HEK293 (cell line): ENCODE measurements around the gene MSI2.
A peak's percentile ranks its signal among the peaks of the same experiment; 100 is the strongest.

Source experiments
- CTCF ChIA-PET: fragments of 350-600 bp; formaldehyde crosslinking; extraction: SDS; loops from one replicate; lab custom pipeline; 2021; ENCODE audit warnings: antibody characterized with exemption; lab: Yijun Ruan, JAX
- POLR2A ChIA-PET: fragments of 300-600 bp; formaldehyde crosslinking; extraction: SDS; loops from one replicate; lab custom pipeline; 2020; ENCODE audit warnings: antibody characterized with exemption, inconsistent platforms; lab: Yijun Ruan, JAX
- H3K27ac ChIP-seq: fragments of 200-500 bp; sonication (Bioruptor generic); 2 replicates; pipeline ENCODE4 v1.5.1; 2014; ENCODE audit warnings: low read depth, low read length, control low read depth, inconsistent platforms; ENCODE audit errors: extremely low read depth
- H3K36me3 ChIP-seq, 2 experiments: fragments of 200-500 bp in 1 of 2; sonication (Bioruptor generic) in 1 of 2; 1 replicate in 1 of 2; 2 replicates in 1 of 2; pipeline ENCODE4 v1.5.1; 2014 to 2017; ENCODE audit warnings: inconsistent platforms in 2 of 2, low read length in 2 of 2; ENCODE audit not compliant: control insufficient read depth in 2 of 2, insufficient read depth in 1 of 2
- H3K4me1 ChIP-seq: fragments of 200-500 bp; sonication (Bioruptor generic); 2 replicates; pipeline ENCODE4 v1.5.1; 2014; ENCODE audit warnings: mild to moderate bottlenecking, low read length, inconsistent platforms; ENCODE audit not compliant: control insufficient read depth, insufficient read depth
- H3K4me3 ChIP-seq: 2 replicates; pipeline ENCODE4 v1.5.1; 2011; ENCODE audit warnings: low read depth, mild to moderate bottlenecking, control low read depth, low read length, moderate library complexity
- H3K9me3 ChIP-seq: fragments of 200-500 bp; sonication (Bioruptor generic); 2 replicates; pipeline ENCODE4 v1.5.1; 2014; ENCODE audit warnings: low read depth, low read length, inconsistent platforms; ENCODE audit not compliant: control insufficient read depth, insufficient read depth
- EGR2 ChIP-seq: fragments of 450-650 bp; formaldehyde crosslinking; IDR thresholded peaks from 2 replicates; pipeline ENCODE4 v1.5.1; 2016; ENCODE audit warnings: low read depth, missing biosample characterization, missing genetic modification characterization
- FEZF1 ChIP-seq: fragments of 450-650 bp; formaldehyde crosslinking; IDR thresholded peaks from 2 replicates; pipeline ENCODE4 v1.5.1; 2016; ENCODE audit warnings: missing biosample characterization, missing genetic modification characterization
- GFI1B ChIP-seq: fragments of 450-650 bp; formaldehyde crosslinking; IDR thresholded peaks from 2 replicates; pipeline ENCODE4 v1.5.1; 2016; ENCODE audit warnings: missing biosample characterization, missing genetic modification characterization
- GLI4 ChIP-seq: fragments of 450-650 bp; formaldehyde crosslinking; IDR thresholded peaks from 2 replicates; pipeline ENCODE4 v1.5.1; 2016; ENCODE audit warnings: missing biosample characterization, missing genetic modification characterization
- GLIS1 ChIP-seq: fragments of 450-650 bp; formaldehyde crosslinking; IDR thresholded peaks from 2 replicates; pipeline ENCODE4 v1.5.1; 2016; ENCODE audit warnings: missing biosample characterization, missing genetic modification characterization
- KLF7 ChIP-seq: fragments of 450-650 bp; formaldehyde crosslinking; IDR thresholded peaks from 2 replicates; pipeline ENCODE4 v1.5.1; 2016; ENCODE audit warnings: missing biosample characterization, missing genetic modification characterization, borderline replicate concordance
- SP3 ChIP-seq: fragments of 450-650 bp; formaldehyde crosslinking; IDR thresholded peaks from 2 replicates; pipeline ENCODE4 v1.5.1; 2016; ENCODE audit warnings: missing biosample characterization, missing genetic modification characterization
- ZBTB48 ChIP-seq: fragments of 450-650 bp; formaldehyde crosslinking; IDR thresholded peaks from 2 replicates; pipeline ENCODE4 v1.5.1; 2016; ENCODE audit warnings: missing biosample characterization, missing genetic modification characterization
- ZFP3 ChIP-seq: fragments of 450-650 bp; formaldehyde crosslinking; IDR thresholded peaks from 2 replicates; pipeline ENCODE4 v1.5.1; 2016; ENCODE audit warnings: low read depth, missing biosample characterization, missing genetic modification characterization
- ZNF138 ChIP-seq: fragments of 450-650 bp; formaldehyde crosslinking; IDR thresholded peaks from 2 replicates; pipeline ENCODE4 v1.5.1; 2016; ENCODE audit warnings: missing biosample characterization, missing genetic modification characterization, borderline replicate concordance
- ZNF211 ChIP-seq: fragments of 450-650 bp; formaldehyde crosslinking; IDR thresholded peaks from 2 replicates; pipeline ENCODE4 v1.5.1; 2016; ENCODE audit warnings: low read depth, missing biosample characterization, missing genetic modification characterization
- ZNF416 ChIP-seq: fragments of 450-650 bp; formaldehyde crosslinking; IDR thresholded peaks from 2 replicates; pipeline ENCODE4 v1.5.1; 2016; ENCODE audit warnings: missing biosample characterization, missing genetic modification characterization
- ZNF433 ChIP-seq: fragments of 450-650 bp; formaldehyde crosslinking; IDR thresholded peaks from 2 replicates; pipeline ENCODE4 v1.5.1; 2016; ENCODE audit warnings: missing biosample characterization, missing genetic modification characterization, low read depth
- ZNF48 ChIP-seq: fragments of 450-650 bp; formaldehyde crosslinking; IDR thresholded peaks from 2 replicates; pipeline ENCODE4 v1.5.1; 2016; ENCODE audit warnings: missing biosample characterization, missing genetic modification characterization
- ZNF521 ChIP-seq: fragments of 450-650 bp; formaldehyde crosslinking; IDR thresholded peaks from 2 replicates; pipeline ENCODE4 v1.5.1; 2017; ENCODE audit warnings: missing biosample characterization, mild to moderate bottlenecking, missing genetic modification characterization
- ZNF555 ChIP-seq: fragments of 450-650 bp; formaldehyde crosslinking; conservative IDR thresholded peaks from 2 replicates; pipeline ENCODE4 v1.5.1; 2017; ENCODE audit warnings: missing biosample characterization, mild to moderate bottlenecking, missing genetic modification characterization, inconsistent platforms
- ZNF560 ChIP-seq: fragments of 450-650 bp; formaldehyde crosslinking; IDR thresholded peaks from 2 replicates; pipeline ENCODE4 v1.5.1; 2017; ENCODE audit warnings: missing biosample characterization, missing genetic modification characterization, borderline replicate concordance
- ZNF561 ChIP-seq: fragments of 450-650 bp; IDR thresholded peaks from 2 replicates; pipeline ENCODE4 v1.5.1; 2018; ENCODE audit warnings: missing biosample characterization, missing genetic modification characterization, borderline replicate concordance
- ZNF600 ChIP-seq: fragments of 450-650 bp; formaldehyde crosslinking; IDR thresholded peaks from 2 replicates; pipeline ENCODE4 v1.5.1; 2016; ENCODE audit warnings: missing biosample characterization, missing genetic modification characterization
- ZNF670 ChIP-seq: fragments of 450-650 bp; formaldehyde crosslinking; IDR thresholded peaks from 2 replicates; pipeline ENCODE4 v1.5.1; 2016; ENCODE audit warnings: missing biosample characterization, missing genetic modification characterization, low read depth
- ZNF76 ChIP-seq: fragments of 450-650 bp; formaldehyde crosslinking; IDR thresholded peaks from 2 replicates; pipeline ENCODE4; 2016; ENCODE audit warnings: low read depth, missing biosample characterization, missing genetic modification characterization, borderline replicate concordance
- ZNF791 ChIP-seq: fragments of 450-650 bp; formaldehyde crosslinking; IDR thresholded peaks from 2 replicates; pipeline ENCODE4 v1.5.1; 2016; ENCODE audit warnings: missing biosample characterization, missing genetic modification characterization
- TF ChIP-seq, protein P1 (sequence below): fragments of 450-650 bp; formaldehyde crosslinking; IDR thresholded peaks from 2 replicates; pipeline ENCODE4 v1.5.1; 2016; ENCODE audit warnings: missing biosample characterization, missing genetic modification characterization
- TF ChIP-seq, protein P2 (sequence below): fragments of 450-650 bp; formaldehyde crosslinking; IDR thresholded peaks from 2 replicates; pipeline ENCODE4; 2016; ENCODE audit warnings: missing biosample characterization, missing genetic modification characterization
- TF ChIP-seq, protein P3 (sequence below): fragments of 450-650 bp; formaldehyde crosslinking; IDR thresholded peaks from 2 replicates; pipeline ENCODE4 v1.5.1; 2016; ENCODE audit warnings: missing biosample characterization, missing genetic modification characterization
- TF ChIP-seq, protein P4 (sequence below): fragments of 450-650 bp; formaldehyde crosslinking; IDR thresholded peaks from 2 replicates; pipeline ENCODE4 v1.5.1; 2017; ENCODE audit warnings: missing biosample characterization, mild to moderate bottlenecking, missing genetic modification characterization, moderate library complexity
- TF ChIP-seq, protein P5 (sequence below): fragments of 450-650 bp; formaldehyde crosslinking; IDR thresholded peaks from 2 replicates; pipeline ENCODE4 v1.5.1; 2016; ENCODE audit warnings: missing biosample characterization, missing genetic modification characterization

Gene MSI2

DNA sequence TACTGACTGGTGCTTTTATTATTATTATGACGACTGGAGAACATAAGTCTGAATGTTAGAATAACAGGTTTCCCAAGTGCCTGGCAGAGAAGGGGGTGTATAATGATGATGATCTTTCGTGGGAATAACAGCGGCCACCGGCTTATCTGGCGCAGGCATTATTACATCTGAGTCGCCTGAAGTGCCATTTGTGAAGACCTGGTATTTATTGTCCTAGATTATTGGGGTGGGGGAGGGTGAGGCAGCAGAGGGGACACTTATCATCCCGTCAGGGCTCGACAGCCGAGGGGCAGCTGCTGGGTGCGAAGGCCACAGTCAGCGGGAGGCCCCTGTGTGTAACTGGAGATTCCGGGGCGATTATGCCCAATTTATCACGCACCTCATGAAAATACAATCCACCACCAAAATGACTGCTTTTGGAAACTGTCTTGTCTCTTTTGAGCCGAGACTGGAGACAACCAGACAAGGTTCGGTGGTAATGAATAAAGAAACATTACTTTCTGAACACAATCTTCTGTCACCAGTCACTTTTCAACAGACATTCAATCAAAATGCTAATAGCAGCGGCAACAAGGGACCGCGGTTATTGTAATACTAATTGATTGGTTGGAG lies 289.5 kb downstream of the MSI2 start (continued):
- TF ChIP-seq, protein P1, sequence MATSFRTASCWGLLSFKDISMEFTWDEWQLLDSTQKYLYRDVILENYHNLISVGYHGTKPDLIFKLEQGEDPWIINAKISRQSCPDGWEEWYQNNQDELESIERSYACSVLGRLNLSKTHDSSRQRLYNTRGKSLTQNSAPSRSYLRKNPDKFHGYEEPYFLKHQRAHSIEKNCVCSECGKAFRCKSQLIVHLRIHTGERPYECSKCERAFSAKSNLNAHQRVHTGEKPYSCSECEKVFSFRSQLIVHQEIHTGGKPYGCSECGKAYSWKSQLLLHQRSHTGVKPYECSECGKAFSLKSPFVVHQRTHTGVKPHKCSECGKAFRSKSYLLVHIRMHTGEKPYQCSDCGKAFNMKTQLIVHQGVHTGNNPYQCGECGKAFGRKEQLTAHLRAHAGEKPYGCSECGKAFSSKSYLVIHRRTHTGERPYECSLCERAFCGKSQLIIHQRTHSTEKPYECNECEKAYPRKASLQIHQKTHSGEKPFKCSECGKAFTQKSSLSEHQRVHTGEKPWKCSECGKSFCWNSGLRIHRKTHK (tag by site-specific recombination), result no peak
- TF ChIP-seq ZBTB48 (tag by site-specific recombination) (0 out of 2 replicates have a peak, but pooled peaks have one; percentile 25), ZNF560 (tag by site-specific recombination) (no peak), ZNF791 (tag by site-specific recombination) (no peak)

DNA sequence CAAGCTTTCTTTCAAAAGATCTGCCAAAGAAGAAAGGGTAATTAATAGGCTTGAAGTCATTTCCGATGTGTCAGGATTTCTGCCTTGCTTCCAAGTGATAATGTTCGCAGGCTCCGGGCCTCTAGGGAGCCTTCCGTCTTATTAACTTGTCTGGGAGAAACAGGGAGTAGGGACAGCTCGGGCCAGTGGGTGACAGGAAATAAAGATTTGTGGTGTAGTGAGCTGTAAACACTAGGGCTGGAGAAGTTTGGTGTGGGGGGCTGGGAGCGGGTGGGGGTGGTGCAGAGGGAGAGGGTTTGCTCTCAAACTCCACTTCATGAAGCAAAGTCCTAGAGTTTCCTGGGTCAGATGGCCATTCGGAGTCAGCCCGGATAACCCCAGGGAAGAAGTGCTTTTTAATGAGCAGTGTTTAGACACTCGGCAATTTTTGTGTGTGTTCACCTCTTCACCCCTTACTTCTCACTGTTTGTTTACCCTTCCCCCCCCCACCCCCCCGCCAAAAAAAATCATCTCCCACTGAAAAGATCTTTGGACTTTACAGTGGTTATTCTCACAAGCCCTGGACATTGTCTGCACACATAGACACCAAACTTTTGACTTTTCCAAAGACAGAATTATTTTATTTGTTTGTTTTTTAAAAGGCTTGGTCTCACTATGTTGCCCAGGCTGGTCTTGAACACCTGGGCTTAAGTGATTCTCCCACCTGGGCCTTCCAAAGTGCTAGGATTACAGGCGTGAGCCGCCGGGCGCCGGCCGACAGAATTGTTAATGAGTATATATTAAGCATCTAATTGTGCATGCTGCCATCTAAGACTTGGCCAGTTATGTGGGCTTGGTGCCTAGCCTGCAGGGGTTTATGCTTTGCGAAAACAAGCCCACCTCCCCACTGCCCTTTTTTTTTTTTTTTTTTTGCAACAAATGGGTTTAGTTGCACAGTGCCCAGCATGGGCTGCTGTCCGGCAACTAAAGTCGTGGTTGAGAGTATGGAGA lies 292.4 kb downstream of the MSI2 start:
- ChIA-PET CTCF (interaction anchor here (0.9 to 1.3 kb wide), 2 partner anchors 123 to 305 kb away, joined by 6 to 7 read pairs; no protein-coding TSS in a partner anchor), POLR2A (no interaction called here)
- Histone ChIP-seq H3K27ac (peak overlapping the region; percentile 95), H3K36me3 (no peaks in the 10 kb centered on the region), H3K9me3 (no peaks in the 10 kb centered on the region), H3K4me3 (no peak overlapping the region), H3K4me1 (peaks cover 69% of the 10 kb centered on the region)
- TF ChIP-seq EGR2, result 0 out of 2 replicates have a peak, but pooled peaks have one; percentile 35
- TF ChIP-seq, protein P2, sequence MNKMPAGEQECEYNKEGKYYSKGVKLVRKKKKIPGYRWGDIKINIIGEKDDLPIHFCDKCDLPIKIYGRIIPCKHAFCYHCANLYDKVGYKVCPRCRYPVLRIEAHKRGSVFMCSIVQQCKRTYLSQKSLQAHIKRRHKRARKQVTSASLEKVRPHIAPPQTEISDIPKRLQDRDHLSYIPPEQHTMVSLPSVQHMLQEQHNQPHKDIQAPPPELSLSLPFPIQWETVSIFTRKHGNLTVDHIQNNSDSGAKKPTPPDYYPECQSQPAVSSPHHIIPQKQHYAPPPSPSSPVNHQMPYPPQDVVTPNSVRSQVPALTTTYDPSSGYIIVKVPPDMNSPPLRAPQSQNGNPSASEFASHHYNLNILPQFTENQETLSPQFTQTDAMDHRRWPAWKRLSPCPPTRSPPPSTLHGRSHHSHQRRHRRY (tag by site-specific recombination), result no peak
- no peak for TF ChIP-seq GLI4 (tag by site-specific recombination)
- no peak for TF ChIP-seq KLF7 (tag by site-specific recombination)
- TF ChIP-seq ZNF555 (tag by site-specific recombination), result no peak
- no peak for TF ChIP-seq ZNF521 (tag by site-specific recombination)
- TF ChIP-seq, protein P3, sequence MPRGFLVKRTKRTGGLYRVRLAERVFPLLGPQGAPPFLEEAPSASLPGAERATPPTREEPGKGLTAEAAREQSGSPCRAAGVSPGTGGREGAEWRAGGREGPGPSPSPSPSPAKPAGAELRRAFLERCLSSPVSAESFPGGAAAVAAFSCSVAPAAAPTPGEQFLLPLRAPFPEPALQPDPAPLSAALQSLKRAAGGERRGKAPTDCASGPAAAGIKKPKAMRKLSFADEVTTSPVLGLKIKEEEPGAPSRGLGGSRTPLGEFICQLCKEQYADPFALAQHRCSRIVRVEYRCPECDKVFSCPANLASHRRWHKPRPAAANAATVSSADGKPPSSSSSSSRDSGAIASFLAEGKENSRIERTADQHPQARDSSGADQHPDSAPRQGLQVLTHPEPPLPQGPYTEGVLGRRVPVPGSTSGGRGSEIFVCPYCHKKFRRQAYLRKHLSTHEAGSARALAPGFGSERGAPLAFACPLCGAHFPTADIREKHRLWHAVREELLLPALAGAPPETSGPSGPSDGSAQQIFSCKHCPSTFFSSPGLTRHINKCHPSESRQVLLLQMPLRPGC (tag by site-specific recombination), result peak; percentile 81
- TF ChIP-seq ZNF561 (tag by site-specific recombination), result peak; percentile 37; the same call in 1 of the 2 replicates
- no peak for TF ChIP-seq ZNF670
- TF ChIP-seq FEZF1, result peak; percentile 67; the same call in 1 of the 2 replicates
- TF ChIP-seq ZNF433, result no peak
- TF ChIP-seq ZNF211, result no peak
- TF ChIP-seq ZNF138 (tag by site-specific recombination), result no peak
- no peak for TF ChIP-seq ZNF48 (tag by site-specific recombination)
- no peak for TF ChIP-seq ZNF416
- TF ChIP-seq, protein P4, sequence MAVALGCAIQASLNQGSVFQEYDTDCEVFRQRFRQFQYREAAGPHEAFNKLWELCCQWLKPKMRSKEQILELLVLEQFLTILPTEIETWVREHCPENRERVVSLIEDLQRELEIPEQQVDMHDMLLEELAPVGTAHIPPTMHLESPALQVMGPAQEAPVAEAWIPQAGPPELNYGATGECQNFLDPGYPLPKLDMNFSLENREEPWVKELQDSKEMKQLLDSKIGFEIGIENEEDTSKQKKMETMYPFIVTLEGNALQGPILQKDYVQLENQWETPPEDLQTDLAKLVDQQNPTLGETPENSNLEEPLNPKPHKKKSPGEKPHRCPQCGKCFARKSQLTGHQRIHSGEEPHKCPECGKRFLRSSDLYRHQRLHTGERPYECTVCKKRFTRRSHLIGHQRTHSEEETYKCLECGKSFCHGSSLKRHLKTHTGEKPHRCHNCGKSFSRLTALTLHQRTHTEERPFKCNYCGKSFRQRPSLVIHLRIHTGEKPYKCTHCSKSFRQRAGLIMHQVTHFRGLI, result no peak
- TF ChIP-seq GFI1B (tag by site-specific recombination), result peak; percentile 82
- TF ChIP-seq ZFP3 (tag by site-specific recombination), result no peak
- TF ChIP-seq, protein P5, sequence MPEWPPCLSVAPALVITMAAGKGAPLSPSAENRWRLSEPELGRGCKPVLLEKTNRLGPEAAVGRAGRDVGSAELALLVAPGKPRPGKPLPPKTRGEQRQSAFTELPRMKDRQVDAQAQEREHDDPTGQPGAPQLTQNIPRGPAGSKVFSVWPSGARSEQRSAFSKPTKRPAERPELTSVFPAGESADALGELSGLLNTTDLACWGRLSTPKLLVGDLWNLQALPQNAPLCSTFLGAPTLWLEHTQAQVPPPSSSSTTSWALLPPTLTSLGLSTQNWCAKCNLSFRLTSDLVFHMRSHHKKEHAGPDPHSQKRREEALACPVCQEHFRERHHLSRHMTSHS (tag by site-specific recombination), result no peak
- TF ChIP-seq GLIS1 (tag by site-specific recombination), result no peak
- no peak; the same call in 1 of the 2 replicates for TF ChIP-seq ZNF600 (tag by site-specific recombination)
- TF ChIP-seq ZNF76, result peak; percentile 60; the same call in 1 of the 2 replicates
- TF ChIP-seq SP3 (tag by site-specific recombination), result no peak
